Stimulated activated CD8-positive, alpha-beta memory T cell treated with anti-CD3 and anti-CD28 coated beads, Interleukin-4, amount 100 ng/mL, for 4 hours (primary cell): ENCODE data around the gene ANTXRL.
"Not testable (repeated sequence)": the region's sequence is repeated elsewhere in the genome, so short reads cannot be mapped to it uniquely, and the experiment has no call there.

ENCODE experiments used
- DNase-seq, 2 donors: peaks; one replicate each; pipeline ENCODE4 v3.0.0-alpha.2; 2020; ENCODE audit warnings: low read depth in 2 of 2, low spot score in 1 of 2

Gene ANTXRL

DNA sequence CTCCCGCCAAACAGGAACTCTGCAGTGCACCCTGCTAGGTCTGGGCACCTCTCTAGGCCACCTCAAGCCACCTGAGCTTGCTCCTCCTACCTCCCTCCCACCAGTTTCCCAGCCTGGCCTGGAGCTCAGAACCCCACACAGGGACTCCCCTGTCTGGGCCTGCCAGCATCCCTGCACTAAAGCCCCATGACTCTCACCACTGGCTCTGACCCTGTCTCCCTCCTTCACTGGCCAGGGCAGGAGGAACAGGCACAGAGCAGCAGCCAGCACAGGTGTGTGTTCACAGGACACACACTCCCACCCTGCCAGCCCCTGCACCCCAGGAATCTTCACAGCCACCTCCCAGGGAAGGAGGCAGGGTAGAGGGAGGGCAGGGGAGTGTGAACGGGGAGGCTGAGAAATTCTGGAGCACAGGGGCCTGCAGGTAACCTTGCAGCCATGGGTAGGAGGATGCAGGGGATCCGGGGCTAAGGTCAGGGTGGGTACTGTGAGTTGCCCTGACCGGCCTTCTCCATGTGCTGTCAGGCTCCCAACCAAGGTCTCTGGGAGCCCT is 13.9 kb upstream of the ANTXRL start:
- DNase-seq = no peak

DNA sequence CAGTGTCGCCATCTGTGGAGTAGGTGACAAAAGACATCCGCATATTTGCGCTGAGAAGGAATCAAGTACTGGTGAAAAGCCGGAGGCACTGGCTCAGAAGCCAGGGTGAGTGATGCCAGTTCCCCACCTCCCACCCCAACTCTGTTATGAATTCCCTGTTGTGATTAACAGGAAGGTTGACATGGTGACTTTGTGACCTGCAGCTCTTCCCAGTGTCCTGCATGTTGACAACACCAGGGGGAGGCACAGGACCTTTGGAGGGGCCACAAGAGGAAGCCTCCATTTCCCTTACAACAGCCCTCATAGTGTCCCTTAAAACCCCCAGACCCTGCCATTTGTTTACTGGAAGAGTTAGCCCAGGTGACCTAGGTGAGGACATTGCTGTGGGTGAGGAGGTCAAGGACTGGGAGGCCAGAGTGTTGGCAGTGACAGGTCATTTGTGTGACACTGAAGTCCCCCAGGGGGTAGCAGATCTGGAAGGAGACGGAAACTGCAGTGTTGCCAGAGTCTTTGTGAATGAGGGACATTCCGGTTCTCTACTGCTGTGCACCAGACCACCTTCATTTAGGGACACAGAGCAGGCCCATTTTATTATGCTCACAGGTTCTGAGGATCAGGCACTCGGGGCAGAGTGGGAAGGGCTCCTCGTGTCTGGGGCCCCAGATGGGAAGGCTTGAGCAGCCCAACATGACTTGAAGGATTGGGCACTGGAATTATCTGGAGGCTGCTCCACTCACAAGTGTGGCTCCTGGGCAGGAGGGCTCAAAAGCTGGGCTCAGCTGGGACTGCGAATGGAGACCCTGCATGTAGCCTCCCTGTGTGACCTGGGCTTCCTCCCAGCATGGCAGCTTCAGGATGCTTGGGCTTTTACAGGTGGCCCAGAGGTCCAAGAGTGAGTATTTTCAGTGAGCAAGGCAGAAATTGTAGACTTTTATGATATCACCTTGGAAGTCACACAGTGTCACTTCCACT is 13.0 kb upstream of the ANTXRL start:
- no peak for DNase-seq

DNA sequence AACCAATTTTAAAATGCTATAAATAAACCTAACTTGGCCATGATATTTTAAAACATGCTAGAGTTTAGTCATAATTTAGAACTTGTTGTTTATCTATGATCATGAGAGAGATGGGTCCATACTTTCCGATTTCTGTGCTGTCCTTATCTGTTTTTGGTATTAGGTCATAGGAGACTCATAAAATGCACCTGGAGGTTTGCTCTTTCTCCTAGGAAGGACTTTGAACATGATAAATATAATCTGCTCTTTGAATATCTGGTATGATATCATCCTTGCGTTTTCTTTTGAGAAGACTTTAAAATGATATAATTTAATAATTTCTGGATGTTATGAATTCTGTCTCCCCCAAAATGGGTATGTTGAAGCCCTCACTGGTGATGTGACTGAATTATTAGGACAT is 9.0 kb upstream of the ANTXRL start:
- DNase-seq = no peak

DNA sequence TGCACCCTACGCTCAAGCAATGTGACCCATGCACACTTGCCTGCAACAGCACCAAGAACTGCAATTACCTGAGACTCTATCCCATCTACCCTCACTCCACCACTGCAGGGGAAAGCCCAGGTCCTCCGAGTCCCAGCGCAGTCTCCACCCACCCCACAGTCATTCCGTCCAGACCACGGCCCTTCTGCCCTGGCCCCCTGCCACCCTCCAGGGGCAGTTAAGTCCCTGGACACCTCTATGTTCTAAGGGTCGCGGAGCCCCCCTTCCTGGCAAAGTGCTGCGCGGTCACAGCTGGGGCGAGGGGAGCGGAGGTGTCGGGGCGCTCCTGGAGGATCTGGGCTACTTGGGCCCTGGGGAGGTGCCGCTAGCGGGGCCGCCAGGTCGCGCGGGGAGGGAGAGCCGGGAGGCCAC is 4.4 kb upstream of the ANTXRL start:
- DNase-seq = not testable (repeated sequence)

DNA sequence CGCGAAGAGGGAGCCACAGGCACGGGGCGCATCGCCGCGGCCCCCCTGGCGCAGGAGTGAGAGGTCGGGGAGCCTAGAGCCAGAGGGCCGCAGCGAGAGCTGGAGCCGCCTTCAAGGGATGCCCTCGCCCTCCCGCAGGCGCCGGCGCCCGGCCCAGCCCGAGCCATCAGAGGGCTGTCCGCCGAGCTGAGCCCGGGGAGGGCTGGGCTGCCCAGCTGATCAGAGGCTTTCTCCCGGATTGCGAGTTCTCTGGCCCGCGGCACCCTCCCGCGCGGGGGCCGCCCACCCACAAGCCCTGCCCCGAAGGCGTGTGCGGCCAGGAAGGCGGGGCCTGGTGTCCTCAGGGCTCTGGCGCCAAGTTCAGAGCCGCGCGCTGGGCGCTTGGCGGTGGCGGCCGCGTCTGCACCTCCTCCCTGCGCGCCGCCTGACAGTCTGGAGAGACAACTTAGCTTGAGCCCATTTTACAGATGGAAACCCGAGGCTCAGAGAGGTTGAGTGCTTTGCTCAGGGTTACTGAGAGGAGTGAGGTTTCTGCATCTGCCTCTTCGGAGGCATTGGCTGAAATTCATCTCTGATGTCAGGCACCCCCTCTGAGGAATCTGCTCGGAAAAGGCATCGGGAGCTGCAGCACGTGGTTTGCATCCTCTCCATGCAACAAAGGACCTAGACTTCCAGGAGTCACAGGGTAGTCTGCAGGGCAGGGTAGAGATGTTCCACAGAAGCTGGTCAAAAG is 3.8 kb upstream of the ANTXRL start:
- DNase-seq = peak; percentile 19 to 24

DNA sequence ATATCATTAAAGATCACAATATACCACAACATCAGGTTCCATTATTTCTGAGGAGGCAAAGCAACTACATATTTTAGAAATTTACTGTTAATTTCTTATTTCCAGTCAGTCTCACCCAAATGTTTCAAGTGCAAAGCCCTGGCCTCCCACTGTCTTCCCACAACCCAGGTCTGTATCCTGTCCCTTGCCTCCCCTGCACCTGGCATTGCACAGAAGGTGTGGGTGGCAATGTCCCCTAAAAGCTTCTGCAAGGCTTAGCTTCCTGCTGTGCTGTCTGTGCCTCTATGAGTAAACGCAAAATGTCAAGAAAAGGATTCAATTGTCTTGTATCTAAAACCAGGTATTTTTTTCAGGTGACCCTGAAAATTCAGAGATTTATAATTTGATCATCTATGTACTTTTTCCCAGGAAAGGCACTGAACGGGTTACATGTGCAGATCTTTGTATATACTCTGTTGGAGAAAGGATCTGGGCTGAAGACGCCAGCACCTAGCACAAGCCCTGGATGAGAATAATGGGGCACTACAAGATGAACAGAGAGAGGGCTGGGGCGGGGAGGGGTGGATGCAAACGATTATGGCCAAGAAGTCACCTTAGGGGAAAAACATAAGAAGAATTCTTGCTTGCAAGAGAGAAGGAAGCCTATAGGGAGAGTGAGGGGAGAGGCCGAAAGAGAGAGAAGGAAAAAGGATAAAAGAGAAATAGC is 3.1 kb upstream of the ANTXRL start:
- no peak for DNase-seq

DNA sequence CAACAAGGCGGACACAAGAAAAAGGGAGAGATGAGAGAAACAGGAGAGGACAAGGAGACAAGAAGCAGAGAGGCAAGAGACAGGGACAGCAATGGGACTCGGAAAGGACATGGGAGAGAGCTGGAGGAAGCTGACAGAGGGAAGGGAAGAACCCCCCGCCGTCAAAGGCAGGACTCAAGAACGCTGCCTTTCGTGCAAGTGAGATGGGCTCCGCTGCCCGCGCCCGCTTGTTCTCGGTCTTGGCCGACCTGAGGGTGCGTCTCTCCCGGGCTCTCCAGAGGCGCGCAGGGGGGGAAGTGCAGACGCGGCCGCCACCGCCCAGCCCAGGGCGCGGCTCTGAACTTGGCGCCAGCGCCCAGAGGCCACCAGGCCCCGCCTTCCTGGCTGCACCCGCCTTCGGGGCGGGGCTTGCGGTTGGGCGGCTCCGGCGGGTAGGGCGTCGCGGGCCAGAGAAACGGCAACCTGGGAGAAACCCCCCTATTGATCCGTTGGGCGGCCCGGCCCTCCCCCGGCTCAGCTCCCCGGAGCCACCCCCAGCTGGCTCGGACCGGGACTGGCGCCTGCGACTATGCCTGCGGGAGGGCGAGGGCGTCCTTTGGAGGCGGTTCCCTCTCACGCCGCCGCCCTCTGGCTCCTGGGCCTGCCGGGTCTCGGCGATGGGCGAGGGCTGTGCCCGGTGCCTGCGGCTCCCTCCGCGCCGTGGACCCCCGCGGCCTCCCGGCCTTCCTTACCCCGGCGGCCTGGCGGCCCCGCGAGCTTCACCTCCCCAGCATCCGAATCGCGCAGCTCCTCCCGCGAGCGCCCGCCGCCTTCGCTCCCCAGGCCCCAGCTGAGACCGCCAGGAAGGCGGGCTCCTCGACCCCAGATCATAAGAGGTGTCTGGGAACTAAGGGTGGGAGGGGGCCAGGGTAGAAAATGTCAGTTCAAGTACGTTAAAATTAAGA is 2.2 kb upstream of the ANTXRL start:
- peak; percentile 21 to 38 for DNase-seq

DNA sequence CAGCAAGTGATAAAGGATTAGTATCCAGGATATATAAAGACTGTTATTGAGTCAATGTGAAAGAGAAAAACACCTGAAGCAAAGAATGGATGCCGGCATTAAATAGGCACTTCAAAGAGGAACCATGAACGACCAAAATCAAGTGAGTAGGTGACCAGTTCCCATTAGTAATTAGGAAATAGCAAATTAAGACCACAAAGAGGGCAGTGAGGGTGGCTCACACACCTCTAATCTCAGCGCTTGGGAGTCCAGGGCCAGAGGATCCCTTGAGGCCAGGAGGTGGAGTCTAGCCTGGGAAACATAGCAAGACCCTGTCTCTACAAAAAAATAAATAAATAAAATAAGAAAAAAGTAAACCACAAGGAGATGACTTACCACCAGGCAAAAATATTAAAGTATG is 1.5 kb upstream of the ANTXRL start:
- no peak for DNase-seq

DNA sequence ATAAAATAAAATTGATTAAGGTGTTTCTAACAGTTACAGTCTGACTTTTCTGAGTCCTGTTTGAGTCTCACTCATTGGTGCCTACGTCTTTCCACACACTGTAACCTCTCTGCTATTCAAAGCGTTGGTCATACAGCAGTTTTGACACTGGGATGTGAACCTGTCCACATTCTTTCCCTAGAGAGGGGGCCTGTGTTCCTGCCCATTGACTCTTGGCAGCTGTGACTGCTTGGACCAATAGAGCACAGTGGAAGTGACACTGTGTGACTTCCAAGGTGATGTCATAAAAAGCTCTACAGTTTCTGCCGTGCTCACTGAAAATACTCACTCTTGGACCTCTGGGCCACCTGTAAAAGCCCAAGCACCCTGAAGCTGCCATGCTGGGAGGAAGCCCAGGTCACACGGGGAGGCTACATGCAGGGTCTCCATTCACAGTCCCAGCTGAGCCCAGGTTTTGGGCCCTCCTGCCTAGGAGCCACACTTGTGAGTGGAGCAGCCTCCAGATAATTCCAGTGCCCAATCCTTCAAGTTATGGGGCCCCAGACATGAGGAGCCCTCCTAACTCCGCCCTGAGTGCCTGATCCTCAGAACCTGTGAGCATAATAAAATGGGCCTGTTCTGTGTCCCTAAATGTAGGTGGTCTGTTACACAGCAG is 704 bp upstream of the ANTXRL start:
- no peak for DNase-seq

DNA sequence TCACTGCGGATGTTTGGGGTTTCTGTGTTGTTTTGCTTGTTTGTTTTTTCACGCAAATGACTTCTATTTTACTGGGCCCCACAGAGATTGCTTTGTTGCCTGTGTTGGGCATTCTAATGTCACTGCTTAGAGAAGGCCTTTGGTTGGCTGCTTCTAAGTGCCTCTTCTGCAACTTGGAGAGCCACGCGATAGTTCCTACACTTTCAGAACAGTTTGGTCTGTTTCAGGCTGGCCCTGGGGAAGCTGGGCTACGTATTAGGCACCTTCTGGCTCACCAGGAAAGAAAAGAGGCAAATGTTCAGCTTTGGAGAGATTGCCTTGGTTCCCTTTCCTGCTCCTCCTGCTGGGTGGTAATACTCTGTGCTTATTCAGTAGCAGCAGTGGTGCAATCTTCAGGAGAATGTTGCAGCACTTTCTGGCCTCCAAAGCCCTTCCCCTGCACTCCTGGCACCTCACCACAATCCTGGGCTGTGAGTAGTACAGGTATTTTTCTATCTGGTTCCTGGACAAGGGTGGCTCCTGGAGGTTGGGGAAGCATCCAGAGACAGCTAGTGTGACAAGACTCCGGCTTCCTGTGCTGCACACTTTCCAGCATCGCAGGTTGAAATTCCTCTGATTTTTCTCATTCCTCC is 1.2 kb downstream of the ANTXRL start:
- no peak for DNase-seq

DNA sequence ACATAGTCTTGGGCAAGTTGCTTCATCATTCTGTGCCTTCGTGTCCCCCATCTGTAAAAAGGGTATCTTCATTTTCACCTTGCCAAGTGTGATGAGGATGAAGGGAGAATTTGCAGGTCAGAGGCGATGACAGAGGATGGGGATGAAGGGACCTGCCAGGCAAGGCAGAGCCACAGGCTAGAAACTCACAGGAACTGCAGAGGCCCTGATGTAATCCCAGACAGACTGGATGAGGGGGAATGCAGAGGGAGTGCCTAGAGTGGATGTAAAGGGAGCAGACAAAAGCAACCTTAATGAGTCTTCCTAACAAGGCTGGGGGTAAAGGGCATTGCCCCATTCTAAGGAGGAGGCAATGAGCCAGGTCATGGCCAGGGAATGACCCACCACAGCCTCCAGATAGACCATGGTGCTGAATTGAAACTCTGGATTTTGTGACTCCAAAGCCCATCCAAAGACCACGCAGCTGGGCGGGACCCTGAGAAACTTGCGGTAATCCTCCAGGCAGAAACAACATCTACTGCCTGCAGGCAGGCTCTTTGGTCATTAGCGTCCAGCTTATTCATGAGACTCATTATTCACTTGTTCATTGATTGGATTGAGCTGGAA is 1.9 kb downstream of the ANTXRL start:
- no peak for DNase-seq

DNA sequence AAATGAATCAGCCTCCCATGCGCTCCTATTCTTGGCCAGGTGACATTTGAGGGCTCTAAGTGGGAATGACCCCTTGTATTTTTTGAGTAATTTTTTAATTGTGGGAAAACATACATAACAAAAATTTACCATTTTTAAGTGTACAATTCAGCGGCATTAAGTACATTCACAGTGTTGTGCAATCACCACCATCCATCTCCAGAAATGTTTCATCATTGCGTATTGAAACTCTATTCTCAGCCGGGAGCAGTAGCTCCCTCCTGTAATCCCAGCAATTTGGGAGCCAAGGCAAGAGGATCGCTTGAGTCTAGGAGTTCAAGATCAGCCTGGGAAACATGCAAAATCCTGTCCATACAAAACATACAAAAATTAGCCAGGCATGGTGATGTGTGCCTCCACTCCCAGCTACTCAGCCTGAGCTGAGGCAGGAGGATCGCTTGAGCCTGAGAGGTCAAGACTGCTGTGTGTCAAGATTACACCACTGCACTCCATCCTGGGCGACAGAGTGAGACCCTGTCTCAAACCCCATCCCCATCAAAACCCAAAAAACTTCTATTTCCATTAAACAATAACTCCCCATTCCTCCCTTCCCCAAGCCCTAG is 2.5 kb downstream of the ANTXRL start:
- no peak for DNase-seq

DNA sequence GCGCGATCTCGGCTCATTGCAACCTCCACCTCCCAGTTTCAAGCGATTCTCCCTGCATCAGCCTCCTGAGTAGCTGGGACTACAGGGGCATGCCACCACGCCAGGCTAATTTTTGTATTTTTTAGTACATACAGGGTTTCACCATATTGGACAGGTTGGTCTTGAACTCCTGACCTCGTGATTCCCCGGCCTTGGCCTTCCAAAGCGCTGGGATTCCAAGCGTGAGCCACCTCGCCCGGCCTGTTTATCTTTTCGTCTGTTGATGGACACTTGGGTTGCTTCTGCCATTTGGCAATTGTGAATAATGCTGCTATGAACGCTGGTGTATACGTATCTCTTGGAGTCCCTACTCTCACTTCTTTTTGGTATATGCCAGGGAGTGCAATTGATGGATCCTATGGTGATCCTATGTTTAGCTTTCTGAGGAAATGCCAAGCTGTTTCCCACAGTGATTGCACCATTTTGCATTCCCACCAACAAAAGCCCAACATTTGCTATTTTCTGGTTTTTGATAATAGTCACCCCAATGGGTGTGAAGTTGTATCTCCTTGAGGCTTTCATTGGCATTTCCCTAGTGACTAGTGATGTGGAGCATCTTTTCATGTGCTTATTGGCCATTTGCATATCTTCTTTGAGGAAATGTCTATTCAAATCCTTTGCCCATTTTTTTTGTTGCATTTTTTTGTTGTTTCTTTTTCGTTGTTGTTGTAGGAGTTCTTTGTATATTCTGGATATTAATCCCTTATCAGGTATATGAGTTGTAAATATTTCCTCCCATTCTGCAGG is 3.5 kb downstream of the ANTXRL start:
- DNase-seq = no peak

DNA sequence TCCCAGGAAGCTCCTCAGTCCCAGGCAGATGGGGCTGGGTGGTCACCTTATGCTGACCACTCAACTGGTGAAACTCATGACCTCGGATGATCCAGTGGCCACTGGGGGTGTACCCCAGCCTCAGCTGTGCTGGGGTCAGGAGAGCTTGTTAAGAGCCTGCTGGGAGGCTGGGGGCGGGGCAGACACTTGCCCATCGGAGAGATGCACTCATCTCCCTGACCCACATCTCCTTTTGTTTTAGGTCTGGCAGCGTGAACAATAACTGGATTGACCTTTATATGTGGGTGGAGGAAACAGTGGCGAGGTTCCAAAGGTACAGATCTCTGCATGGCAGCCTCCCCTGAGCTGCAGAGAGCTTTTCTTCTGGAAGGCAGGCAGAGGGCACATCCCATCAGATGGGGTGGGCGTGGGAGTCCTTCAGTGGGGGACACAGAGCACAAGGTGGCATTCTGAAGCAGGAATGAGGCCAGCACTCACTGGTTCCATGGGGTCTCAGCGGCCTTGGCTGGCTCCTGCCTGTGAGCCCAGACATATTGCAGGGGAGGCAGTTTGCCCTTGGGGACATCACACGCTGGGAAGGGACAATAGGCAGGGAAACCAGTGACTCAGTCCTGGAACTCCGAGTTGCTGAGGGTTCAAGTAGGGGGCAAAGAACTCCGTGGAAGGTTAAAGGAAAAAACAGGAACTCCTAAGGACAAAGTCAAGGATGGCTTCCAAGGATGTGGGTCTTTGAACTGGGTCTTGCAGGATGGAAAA is 5.2 kb downstream of the ANTXRL start:
- no peak for DNase-seq

DNA sequence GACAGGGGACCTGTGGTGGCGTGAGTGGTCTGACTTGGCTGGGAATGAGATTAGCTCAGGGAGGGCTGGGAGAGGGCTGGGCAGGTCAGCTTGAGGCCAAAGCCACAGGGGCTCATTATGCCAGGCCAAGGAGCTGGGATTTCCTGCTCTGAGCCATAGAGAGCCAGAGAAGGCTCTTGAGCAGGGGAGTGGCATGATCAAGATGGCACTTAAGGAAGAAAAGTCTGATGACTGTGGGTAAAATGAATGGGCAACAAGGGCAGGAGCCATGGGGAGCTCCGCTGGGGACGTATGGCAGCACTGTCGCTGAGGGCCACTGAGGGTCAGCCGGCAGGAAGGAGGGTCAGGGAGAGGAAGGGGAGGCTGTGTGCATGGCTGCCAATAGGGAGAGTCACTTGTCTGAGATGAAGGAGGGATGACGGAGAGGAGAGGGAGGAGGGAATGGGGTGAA is 5.8 kb downstream of the ANTXRL start:
- no peak for DNase-seq

DNA sequence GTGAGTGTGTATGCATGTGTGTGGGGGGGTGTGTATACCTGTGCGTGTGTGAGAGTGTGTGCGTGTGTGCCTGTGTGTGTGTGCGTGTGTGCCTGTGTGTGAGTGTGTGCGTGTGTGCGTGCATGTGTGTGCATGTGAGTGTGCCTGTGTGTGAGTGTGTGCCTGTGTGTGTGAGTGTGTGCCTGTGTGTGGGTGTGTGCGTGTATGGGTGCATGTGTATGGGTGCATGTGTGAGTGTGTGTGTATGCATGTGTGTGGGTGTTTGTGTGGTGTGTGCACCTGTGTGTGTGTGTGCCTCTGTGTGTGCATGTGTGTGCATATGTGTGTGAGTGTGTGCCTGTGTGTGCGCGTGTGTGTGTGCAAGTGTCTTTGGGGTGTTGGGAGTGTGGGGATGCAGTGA is 6.4 kb downstream of the ANTXRL start:
- DNase-seq = no peak
